ENCODE measurements around the gene ZNF726. TPM values are rescaled to one million over a fixed set of nuclear protein-coding genes. Genes with fewer than 3 reads are reported as not detected.
A peak's percentile ranks its signal among the peaks of the same experiment; 100 is the strongest.

The ZNF726 gene
- total and polyA plus RNA-seq, 2 experiments from 2014 or later = 0.48 to 0.66 TPM

GRCh38 chr19:23909222-23909621, 5.5 kb upstream of the ZNF726 start (continued):
- TF ChIP-seq, protein P1, sequence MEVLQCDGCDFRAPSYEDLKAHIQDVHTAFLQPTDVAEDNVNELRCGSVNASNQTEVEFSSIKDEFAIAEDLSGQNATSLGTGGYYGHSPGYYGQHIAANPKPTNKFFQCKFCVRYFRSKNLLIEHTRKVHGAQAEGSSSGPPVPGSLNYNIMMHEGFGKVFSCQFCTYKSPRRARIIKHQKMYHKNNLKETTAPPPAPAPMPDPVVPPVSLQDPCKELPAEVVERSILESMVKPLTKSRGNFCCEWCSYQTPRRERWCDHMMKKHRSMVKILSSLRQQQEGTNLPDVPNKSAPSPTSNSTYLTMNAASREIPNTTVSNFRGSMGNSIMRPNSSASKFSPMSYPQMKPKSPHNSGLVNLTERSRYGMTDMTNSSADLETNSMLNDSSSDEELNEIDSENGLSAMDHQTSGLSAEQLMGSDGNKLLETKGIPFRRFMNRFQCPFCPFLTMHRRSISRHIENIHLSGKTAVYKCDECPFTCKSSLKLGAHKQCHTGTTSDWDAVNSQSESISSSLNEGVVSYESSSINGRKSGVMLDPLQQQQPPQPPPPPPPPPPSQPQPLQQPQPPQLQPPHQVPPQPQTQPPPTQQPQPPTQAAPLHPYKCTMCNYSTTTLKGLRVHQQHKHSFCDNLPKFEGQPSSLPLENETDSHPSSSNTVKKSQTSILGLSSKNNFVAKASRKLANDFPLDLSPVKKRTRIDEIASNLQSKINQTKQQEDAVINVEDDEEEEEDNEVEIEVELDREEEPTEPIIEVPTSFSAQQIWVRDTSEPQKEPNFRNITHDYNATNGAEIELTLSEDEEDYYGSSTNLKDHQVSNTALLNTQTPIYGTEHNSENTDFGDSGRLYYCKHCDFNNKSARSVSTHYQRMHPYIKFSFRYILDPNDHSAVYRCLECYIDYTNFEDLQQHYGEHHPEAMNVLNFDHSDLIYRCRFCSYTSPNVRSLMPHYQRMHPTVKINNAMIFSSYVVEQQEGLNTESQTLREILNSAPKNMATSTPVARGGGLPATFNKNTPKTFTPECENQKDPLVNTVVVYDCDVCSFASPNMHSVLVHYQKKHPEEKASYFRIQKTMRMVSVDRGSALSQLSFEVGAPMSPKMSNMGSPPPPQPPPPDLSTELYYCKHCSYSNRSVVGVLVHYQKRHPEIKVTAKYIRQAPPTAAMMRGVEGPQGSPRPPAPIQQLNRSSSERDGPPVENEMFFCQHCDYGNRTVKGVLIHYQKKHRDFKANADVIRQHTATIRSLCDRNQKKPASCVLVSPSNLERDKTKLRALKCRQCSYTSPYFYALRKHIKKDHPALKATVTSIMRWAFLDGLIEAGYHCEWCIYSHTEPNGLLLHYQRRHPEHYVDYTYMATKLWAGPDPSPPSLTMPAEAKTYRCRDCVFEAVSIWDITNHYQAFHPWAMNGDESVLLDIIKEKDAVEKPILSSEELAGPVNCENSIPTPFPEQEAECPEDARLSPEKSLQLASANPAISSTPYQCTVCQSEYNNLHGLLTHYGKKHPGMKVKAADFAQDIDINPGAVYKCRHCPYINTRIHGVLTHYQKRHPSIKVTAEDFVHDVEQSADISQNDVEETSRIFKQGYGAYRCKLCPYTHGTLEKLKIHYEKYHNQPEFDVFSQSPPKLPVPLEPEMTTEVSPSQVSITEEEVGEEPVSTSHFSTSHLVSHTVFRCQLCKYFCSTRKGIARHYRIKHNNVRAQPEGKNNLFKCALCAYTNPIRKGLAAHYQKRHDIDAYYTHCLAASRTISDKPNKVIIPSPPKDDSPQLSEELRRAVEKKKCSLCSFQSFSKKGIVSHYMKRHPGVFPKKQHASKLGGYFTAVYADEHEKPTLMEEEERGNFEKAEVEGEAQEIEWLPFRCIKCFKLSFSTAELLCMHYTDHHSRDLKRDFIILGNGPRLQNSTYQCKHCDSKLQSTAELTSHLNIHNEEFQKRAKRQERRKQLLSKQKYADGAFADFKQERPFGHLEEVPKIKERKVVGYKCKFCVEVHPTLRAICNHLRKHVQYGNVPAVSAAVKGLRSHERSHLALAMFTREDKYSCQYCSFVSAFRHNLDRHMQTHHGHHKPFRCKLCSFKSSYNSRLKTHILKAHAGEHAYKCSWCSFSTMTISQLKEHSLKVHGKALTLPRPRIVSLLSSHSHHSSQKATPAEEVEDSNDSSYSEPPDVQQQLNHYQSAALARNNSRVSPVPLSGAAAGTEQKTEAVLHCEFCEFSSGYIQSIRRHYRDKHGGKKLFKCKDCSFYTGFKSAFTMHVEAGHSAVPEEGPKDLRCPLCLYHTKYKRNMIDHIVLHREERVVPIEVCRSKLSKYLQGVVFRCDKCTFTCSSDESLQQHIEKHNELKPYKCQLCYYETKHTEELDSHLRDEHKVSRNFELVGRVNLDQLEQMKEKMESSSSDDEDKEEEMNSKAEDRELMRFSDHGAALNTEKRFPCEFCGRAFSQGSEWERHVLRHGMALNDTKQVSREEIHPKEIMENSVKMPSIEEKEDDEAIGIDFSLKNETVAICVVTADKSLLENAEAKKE (CRISPR knock-in tag; IDR thresholded peaks at IDR 0.05) = no peak
- TF ChIP-seq POLR2AphosphoS5 (IDR thresholded peaks at IDR 0.05; ENCODE audit: low read depth) (no peak), ZNF114 (CRISPR knock-in tag; IDR thresholded peaks at IDR 0.05) (no peak), CREB1 (CRISPR knock-in tag; IDR thresholded peaks at IDR 0.05; ENCODE audit: low read depth) (no peak)

DNA sequence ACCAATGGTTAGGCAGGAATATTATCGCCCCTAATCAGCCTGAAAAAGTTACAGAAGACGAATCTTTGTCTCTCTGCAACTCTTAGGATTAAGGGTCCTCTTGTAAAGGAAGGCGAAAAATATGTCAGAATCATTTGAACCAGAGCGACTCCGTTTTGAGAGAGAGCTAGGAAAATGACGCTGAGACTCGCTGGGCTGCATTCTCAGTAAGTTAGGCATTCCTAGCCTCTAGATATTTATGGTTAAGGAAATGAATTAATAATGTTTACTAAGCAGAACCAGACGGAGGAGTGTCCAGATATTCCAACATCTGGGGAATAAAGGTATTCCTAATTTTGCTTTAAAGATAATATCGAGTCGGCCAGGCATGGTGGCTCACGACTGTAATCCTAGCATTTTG, 755 bp upstream of the ZNF726 start:
- no peak overlapping the region for H2AFZ ChIP-seq
- no peak for TF ChIP-seq NANOG (IDR thresholded peaks at IDR 0.05; ENCODE audit: borderline replicate concordance)
- TF ChIP-seq EZH2 (IDR thresholded peaks at IDR 0.05; ENCODE audit: low read depth, unreplicated experiment) = no peak
- TF ChIP-seq POLR2AphosphoS5 (IDR thresholded peaks at IDR 0.05; ENCODE audit: low read depth) = no peak
- TF ChIP-seq, protein P2, sequence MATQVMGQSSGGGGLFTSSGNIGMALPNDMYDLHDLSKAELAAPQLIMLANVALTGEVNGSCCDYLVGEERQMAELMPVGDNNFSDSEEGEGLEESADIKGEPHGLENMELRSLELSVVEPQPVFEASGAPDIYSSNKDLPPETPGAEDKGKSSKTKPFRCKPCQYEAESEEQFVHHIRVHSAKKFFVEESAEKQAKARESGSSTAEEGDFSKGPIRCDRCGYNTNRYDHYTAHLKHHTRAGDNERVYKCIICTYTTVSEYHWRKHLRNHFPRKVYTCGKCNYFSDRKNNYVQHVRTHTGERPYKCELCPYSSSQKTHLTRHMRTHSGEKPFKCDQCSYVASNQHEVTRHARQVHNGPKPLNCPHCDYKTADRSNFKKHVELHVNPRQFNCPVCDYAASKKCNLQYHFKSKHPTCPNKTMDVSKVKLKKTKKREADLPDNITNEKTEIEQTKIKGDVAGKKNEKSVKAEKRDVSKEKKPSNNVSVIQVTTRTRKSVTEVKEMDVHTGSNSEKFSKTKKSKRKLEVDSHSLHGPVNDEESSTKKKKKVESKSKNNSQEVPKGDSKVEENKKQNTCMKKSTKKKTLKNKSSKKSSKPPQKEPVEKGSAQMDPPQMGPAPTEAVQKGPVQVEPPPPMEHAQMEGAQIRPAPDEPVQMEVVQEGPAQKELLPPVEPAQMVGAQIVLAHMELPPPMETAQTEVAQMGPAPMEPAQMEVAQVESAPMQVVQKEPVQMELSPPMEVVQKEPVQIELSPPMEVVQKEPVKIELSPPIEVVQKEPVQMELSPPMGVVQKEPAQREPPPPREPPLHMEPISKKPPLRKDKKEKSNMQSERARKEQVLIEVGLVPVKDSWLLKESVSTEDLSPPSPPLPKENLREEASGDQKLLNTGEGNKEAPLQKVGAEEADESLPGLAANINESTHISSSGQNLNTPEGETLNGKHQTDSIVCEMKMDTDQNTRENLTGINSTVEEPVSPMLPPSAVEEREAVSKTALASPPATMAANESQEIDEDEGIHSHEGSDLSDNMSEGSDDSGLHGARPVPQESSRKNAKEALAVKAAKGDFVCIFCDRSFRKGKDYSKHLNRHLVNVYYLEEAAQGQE (IDR thresholded peaks at IDR 0.05; ENCODE audit: unreplicated experiment) = no peak
- no peak for TF ChIP-seq ZNF114 (CRISPR knock-in tag; IDR thresholded peaks at IDR 0.05)

More for the DNA sequence above, 755 bp upstream of the ZNF726 start:
- H3F3A ChIP-seq (replicated peaks; ENCODE audit: low read depth) = no peaks in the 10 kb centered on the region
- H3K79me2 ChIP-seq (replicated peaks; ENCODE audit: insufficient read depth) = no peaks in the 10 kb centered on the region
- no peaks in the 10 kb centered on the region for H3K9me2 ChIP-seq (ENCODE audit: insufficient read depth)
- no peak overlapping the region for H3K4me2 ChIP-seq
- H3K4me3 Mint-ChIP-seq = peak overlapping the region; percentile 55
- no peaks in the 10 kb centered on the region for H3K36me3 ChIP-seq (ENCODE audit: insufficient read depth)
- H3K27me3 Mint-ChIP-seq (ENCODE audit: insufficient read depth, low read depth, poor library complexity) = peaks cover 12% of the 10 kb centered on the region
- H4K20me1 ChIP-seq (replicated peaks; ENCODE audit: insufficient read depth) = no peaks in the 10 kb centered on the region
- no peak for DNase-seq (ENCODE audit: low spot score)
- ATAC-seq = no peak
- no peak overlapping the region for H3K4me3 ChIP-seq
- H3K4me1 ChIP-seq (ENCODE audit: insufficient read depth) = no peaks in the 10 kb centered on the region
- peaks cover 48% of the 10 kb centered on the region for H3K9me3 Mint-ChIP-seq
- H3K27ac ChIP-seq (ENCODE audit: low read depth) = no peak overlapping the region
- H3K27ac Mint-ChIP-seq = no peak overlapping the region
- no peaks in the 10 kb centered on the region for H3K27me3 ChIP-seq (ENCODE audit: insufficient read depth)
- H3K4me1 Mint-ChIP-seq = peaks cover 5% of the 10 kb centered on the region; the same call in 2 of the 3 replicates
- H3K36me3 Mint-ChIP-seq (ENCODE audit: low read depth) = peaks cover 22% of the 10 kb centered on the region

Measured in GM23338 (cell line).